ENCODE results near the gene SUSD1. TPM values are rescaled to one million over a fixed set of nuclear protein-coding genes. Genes with fewer than 3 reads are reported as not detected.
A peak's percentile ranks its signal among the peaks of the same experiment; 100 is the strongest.

SUSD1 gene
- total and polyA plus RNA-seq, 2 of the 13 experiments (the other 11 are each of a cell fraction or from before 2014, with no cell fraction given) = 25.9 to 32.3 TPM

DNA sequence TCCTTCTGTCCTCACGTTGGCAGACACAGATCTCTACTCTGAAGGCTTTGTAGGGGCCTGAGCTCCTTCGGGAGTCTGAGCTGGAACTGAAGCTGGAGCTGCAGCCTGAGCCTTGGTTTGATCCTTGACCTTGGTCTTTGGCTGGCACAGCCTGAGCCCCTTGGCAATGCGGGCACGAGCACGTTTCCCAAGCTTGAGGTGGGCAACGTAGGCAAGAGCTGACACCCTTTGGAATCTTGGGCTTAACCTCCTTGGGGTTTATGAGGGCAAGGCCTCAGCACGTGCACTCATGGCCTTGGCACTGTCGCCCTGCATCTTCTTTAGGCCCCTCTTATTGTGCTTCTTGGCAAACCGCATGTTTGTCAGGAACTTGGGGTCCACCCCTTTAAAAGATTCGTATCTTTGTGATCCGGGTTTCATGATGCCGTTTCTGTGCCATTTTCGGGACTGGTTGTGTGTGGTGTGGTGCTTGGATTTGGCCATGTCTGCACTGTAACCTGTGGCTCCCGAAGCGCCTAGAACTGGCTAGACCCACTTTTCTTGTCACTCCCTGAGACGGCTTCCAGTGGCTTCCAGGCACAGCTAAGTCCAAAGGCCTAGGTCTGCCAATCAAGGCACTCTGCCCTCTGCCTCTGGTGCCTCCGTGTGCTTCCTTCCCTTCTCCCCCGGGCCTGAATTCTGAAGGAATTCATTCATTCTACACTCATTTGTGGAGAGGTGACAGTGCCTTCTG, 1.4 kb downstream of the SUSD1 start:
- no peak for ATAC-seq

More for the DNA sequence above, 1.4 kb downstream of the SUSD1 start:
- 0 out of 2 replicates have a peak, but pooled peaks have one; percentile 4 for TF ChIP-seq ZSCAN31 (CRISPR knock-in tag; IDR thresholded peaks at IDR 0.05; ENCODE audit: low read depth)
- 0 out of 2 replicates have a peak, but pooled peaks have one; percentile 11 for TF ChIP-seq ZNF772 (CRISPR knock-in tag; IDR thresholded peaks at IDR 0.05)
- TF ChIP-seq DZIP1 (CRISPR knock-in tag; IDR thresholded peaks at IDR 0.05) = 0 out of 2 replicates have a peak, but pooled peaks have one; percentile 44
- no peak for TF ChIP-seq ZNF33B (CRISPR knock-in tag; IDR thresholded peaks at IDR 0.05)
- TF ChIP-seq ZNF430 (CRISPR knock-in tag; IDR thresholded peaks at IDR 0.05) = 0 out of 2 replicates have a peak, but pooled peaks have one; percentile 17
- FAIRE-seq = no peak
- Histone ChIP-seq H3K36me3 (replicated peaks in 1 of 2; ENCODE audit: control insufficient read depth in 1 of 2, insufficient read depth in 2 of 2, low read length in 2 of 2) (0 out of 5 replicates have a peak, but pooled peaks cover 0 to 6% of the 10 kb centered on the region in 2 experiments), H3K4me1 (ENCODE audit: insufficient read depth, low read length) (peaks cover 89% of the 10 kb centered on the region), H2AFZ (ENCODE audit: low read length) (no peak overlapping the region), H4K20me1 (ENCODE audit: insufficient read depth, low read length) (no peaks in the 10 kb centered on the region), H3K4me3 (replicated peaks in 1 of 3; ENCODE audit: insufficient read depth in 1 of 3, low read depth in 2 of 3, low read length in 3 of 3) (peak overlapping the region; percentile 62 to 91 (median 89)), H3K27me3 (ENCODE audit: control insufficient read depth in 1 of 2, insufficient read depth in 2 of 2, low read length in 2 of 2) (no peaks in the 10 kb centered on the region; a peak in 1 of 5 replicates), H3K27ac (ENCODE audit: extremely low read length, insufficient read depth, low read length) (no peak overlapping the region), H3K79me2 (ENCODE audit: insufficient read depth, low read length) (peaks cover 46% of the 10 kb centered on the region), H3K9ac (ENCODE audit: insufficient read depth, low read depth, low read length) (peak overlapping the region; percentile 80; the same call in 1 of the 2 replicates), H3K4me2 (ENCODE audit: low read depth, low read length) (peak overlapping the region; percentile 85), H3K9me3 (ENCODE audit: low read length) (no peaks in the 10 kb centered on the region)
- POLR2A ChIA-PET = interaction anchor here (1.6 kb wide), 1 partner anchor 10 kb away, joined by 8 read pairs; no protein-coding TSS in a partner anchor
- CTCF ChIA-PET (ENCODE audit: low intra/inter-chr PET ratio, low total read pairs) = no interaction called here
- 90% methylated on average over 11 of the region's 18 CpGs for WGBS (ENCODE audit: low lambda C conversion rate)
- intact Hi-C loops (cut with micrococcal nuclease; ENCODE audit: unreplicated experiment) (no loop called here), in situ Hi-C loops (cut with HindIII; ENCODE audit: extremely low pct_ligation_motif_present, low pct_unique_long_range_greater_than_20kb) (no loop called here)
- BruUV-seq (replicated peaks) = TSS peak; percentile 62
- DNase-seq (ENCODE audit: low spot score) = no peak

Measured in HepG2 (cell line).